Activated naive CD8-positive, alpha-beta T cell treated with anti-CD3 and anti-CD28 coated beads, Interleukin-2, amount 10 ng/mL, durations not matched to agents 7 days and 5 days (primary cell): ENCODE measurements around the gene PPP1R27. TPM values are rescaled to one million over a fixed set of nuclear protein-coding genes. Genes with fewer than 3 reads are reported as not detected.

Source experiments
- ATAC-seq: fragments of 150-1000 bp; cut with Tn5 transposase; one replicate; pipeline ENCODE4 v1.10.0; 2021; ENCODE audit warnings: low read depth, moderate library complexity
- POLR2A ChIA-PET: fragments of 350-600 bp; sonication (Branson Sonifier 250); formaldehyde crosslinking; loops from one replicate; lab custom pipeline; 2021; ENCODE audit warnings: antibody characterized with exemption; lab: Charles Lee
- DNase-seq: peaks from one replicate; pipeline ENCODE4 v3.0.0; 2021
- H3K27ac Mint-ChIP-seq: one replicate; pipeline ENCODE4 v1.8.0; 2022; ENCODE audit warnings: mild to moderate bottlenecking, mixed read lengths
- H3K27me3 Mint-ChIP-seq: one replicate; pipeline ENCODE4 v1.8.0; 2022; ENCODE audit warnings: mild to moderate bottlenecking, moderate library complexity, mixed read lengths
- H3K36me3 Mint-ChIP-seq: one replicate; pipeline ENCODE4 v1.8.0; 2021; ENCODE audit warnings: mild to moderate bottlenecking, mixed read lengths
- H3K4me1 Mint-ChIP-seq: one replicate; pipeline ENCODE4 v1.8.0; 2021; ENCODE audit warnings: mixed read lengths
- H3K4me3 Mint-ChIP-seq: one replicate; pipeline ENCODE4 v1.8.0; 2022; ENCODE audit warnings: mild to moderate bottlenecking, moderate library complexity, mixed read lengths
- H3K9me3 Mint-ChIP-seq: one replicate; pipeline ENCODE4 v1.8.0; 2021; ENCODE audit warnings: mixed read lengths
- total RNA-seq, 2 experiments: library from RNA; stranded (reverse); gene quantifications; one replicate each; pipeline ENCODE4 v1.2.3, GENCODE V29; 2021

The PPP1R27 gene
- total RNA-seq, 2 experiments from 2014 or later: not detected

- DNase-seq: peak; percentile 54
- no peak for ATAC-seq
- Mint-ChIP-seq H3K4me1 (peaks cover 28% of the 10 kb centered on the region), H3K9me3 (no peaks in the 10 kb centered on the region), H3K4me3 (peak overlapping the region; percentile 15), H3K36me3 (peaks cover 16% of the 10 kb centered on the region), H3K27me3 (no peaks in the 10 kb centered on the region), H3K27ac (peak overlapping the region; percentile 71)
- POLR2A ChIA-PET: interaction anchor here (0.6 to 1.7 kb wide), 4 partner anchors 13 to 184 kb away, joined by 5 to 8 read pairs (median 6); partner anchors contain the start of genes ARL16 and HGS
These were observed 32.5 kb upstream of the PPP1R27 start for GRCh38 chr17:81867170-81867990.

DNA sequence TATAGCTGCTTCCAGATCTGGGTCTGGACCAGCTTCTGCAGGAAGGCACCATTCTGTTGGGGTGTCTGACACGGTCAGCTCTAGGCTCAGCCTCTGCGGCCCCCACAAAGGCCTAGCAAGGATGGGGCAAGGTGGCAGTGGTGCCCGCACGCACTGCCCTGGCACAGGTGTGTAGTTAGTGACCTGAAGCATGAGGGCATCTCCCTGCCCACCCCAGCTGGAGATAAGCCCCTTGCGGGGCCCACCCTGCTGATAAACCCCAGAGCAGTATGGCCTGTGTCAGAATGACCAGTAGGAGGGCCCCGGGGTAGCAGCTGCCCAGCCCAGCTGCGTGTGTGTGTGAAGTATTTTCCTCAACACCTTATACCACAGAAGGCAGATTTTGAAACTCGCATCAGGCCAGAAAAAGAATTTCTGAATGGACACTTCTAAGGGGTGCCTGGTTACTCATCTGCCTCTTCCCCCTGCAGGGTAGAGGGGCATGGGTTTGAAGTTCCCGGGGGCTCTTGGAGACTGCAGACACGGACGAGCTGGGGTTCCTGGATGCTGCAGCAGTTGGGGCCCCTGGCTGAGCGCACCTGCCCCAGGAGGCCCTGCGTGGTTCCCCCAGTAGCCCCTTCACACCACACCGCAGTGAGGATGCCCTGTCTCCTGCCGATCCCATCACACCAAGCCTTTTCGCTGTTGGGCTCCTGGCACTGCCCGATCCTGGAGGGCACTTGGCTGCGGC is 31.8 kb upstream of the PPP1R27 start:
- Mint-ChIP-seq H3K36me3 (peaks cover 18% of the 10 kb centered on the region), H3K9me3 (no peaks in the 10 kb centered on the region), H3K27me3 (no peaks in the 10 kb centered on the region), H3K4me1 (peaks cover 27% of the 10 kb centered on the region), H3K27ac (peak overlapping the region; percentile 71), H3K4me3 (peak overlapping the region; percentile 15)
- POLR2A ChIA-PET: interaction anchor here (0.6 to 1.7 kb wide), 5 partner anchors 13 to 183 kb away, joined by 3 to 8 read pairs (median 6); partner anchors contain the start of genes ARL16 and HGS
- ATAC-seq (no peak), DNase-seq (no peak)

DNA sequence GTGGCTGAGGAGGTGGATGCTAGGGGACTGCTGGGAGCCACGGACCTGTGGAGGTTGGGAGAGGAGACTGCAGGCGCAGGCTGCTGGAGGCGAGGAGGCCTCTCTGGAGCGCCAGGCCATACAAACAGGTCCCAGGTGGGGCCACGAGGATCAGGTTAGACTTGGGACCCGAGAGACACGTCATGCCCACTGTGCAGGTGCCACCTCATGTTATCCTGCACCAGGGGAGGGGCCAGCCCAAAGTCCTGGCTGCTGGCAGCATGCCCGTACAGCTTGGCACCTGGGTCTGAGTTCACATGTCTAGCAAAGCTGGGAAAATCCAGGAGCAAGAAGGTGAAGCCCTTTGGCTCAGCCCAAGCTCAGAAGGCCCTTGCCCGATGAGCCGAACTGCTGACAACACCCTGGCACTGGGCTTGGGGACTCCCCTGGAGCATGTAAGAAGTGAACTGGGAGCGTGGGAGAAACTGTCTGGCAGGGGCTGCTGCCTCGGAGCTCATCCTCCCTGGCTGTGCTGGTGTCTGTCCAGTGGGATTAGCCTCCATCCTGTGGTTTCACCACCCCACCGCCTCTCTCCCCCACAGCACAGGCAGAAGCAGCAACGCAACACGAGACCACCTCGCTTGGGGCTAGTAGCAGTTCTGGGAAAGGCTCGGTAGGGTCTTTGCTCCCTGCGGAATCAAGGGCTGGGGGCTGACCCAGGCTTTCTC is 31.0 kb upstream of the PPP1R27 start:
- Mint-ChIP-seq H3K36me3 (peaks cover 18% of the 10 kb centered on the region), H3K27ac (peak overlapping the region; percentile 71), H3K4me3 (peak overlapping the region; percentile 4), H3K4me1 (peaks cover 27% of the 10 kb centered on the region), H3K9me3 (no peaks in the 10 kb centered on the region), H3K27me3 (no peaks in the 10 kb centered on the region)
- no peak for DNase-seq
- ATAC-seq: no peak
- POLR2A ChIA-PET: interaction anchor here (1.0 to 1.7 kb wide), 3 partner anchors 14 to 153 kb away, joined by 3 to 6 read pairs (median 5); no protein-coding TSS in a partner anchor

DNA sequence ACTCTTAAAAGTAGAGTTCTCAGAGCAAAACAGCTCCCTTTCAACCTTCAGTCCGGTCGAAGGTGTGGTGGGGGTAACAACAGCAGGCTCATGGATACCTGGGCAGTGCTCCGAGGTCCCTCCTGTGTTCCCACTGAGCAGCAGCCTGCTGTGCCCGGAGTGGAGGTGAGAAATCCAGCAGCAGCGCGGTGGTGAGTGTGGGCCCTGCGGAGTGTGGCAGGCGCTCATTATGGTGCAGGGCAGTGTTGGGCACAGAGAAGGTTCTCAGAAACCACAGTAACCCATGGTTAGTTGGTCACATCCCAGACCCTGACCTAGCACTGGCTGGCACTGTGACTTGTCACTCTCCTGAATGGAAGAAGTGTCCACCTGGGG is 30.5 kb upstream of the PPP1R27 start:
- Mint-ChIP-seq H3K36me3 (peaks cover 18% of the 10 kb centered on the region), H3K4me3 (peak overlapping the region; percentile 4), H3K27me3 (no peaks in the 10 kb centered on the region), H3K9me3 (no peaks in the 10 kb centered on the region), H3K27ac (peak overlapping the region; percentile 71), H3K4me1 (peaks cover 27% of the 10 kb centered on the region)
- DNase-seq: no peak
- POLR2A ChIA-PET: interaction anchor here (1.0 to 1.6 kb wide), 2 partner anchors 15 to 153 kb away, joined by 3 to 5 read pairs; no protein-coding TSS in a partner anchor
- no peak for ATAC-seq

DNA sequence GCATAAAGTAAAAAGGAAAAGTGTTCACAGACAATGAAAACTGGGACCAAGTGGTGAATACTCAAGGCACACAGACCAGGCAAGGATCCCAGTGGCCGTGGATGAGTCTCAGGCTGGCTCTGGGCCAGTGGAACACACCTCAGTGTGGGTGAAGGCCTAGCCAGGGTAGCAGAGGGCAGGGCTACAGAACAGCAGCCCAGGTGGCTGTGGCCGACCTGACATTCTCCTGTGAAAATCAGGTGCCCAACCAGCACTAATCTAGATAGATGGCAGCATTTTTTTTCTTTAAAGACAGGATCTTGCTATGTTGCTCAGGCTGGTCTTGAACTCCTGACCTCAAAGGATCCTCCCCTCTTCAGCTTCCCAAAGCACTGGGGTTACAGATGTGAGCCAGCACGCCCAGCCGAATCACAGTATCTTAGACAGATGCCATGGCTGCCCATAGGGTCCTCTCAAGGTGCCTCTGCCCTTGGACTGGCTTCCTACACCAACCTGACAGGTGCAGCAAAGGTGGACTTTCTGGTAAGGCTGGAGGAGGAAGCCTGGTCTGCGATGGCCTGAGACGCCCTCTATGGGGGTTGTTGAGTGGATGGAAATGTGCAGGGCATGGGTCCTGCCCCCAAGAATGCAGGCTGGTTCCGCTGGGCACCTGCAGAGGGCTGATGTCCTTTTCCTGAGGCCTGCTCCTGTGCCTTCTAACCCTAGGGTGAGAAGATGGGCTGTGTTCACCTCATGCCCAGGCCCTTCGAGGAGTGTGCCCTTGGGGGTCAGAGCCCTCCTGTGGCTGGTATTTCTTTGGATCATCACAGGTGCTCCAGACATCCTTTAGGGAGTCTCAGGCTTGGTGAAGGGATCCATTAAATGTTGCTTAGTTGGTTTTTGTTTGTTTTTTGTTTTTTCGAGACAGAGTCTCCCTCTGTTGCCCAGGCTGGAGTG is 29.3 kb upstream of the PPP1R27 start:
- Mint-ChIP-seq H3K36me3 (peaks cover 16% of the 10 kb centered on the region), H3K9me3 (no peaks in the 10 kb centered on the region), H3K4me3 (no peak overlapping the region), H3K27me3 (no peaks in the 10 kb centered on the region), H3K27ac (peak overlapping the region; percentile 89), H3K4me1 (peaks cover 28% of the 10 kb centered on the region)
- ATAC-seq (no peak), DNase-seq (no peak)
- POLR2A ChIA-PET: interaction anchor here (0.8 kb wide), 1 partner anchor 8 kb away, joined by 4 read pairs; no protein-coding TSS in a partner anchor

- Mint-ChIP-seq H3K36me3 (peaks cover 18% of the 10 kb centered on the region), H3K27ac (peak overlapping the region; percentile 89), H3K4me3 (peak overlapping the region; percentile 85), H3K27me3 (no peaks in the 10 kb centered on the region), H3K4me1 (peaks cover 30% of the 10 kb centered on the region), H3K9me3 (no peaks in the 10 kb centered on the region)
- ATAC-seq (no peak), DNase-seq (no peak)
- POLR2A ChIA-PET: interaction anchor here (0.8 kb wide), 1 partner anchor 9 kb away, joined by 4 read pairs; no protein-coding TSS in a partner anchor
These were observed 28.3 kb upstream of the PPP1R27 start for GRCh38 chr17:81863123-81863675.

DNA sequence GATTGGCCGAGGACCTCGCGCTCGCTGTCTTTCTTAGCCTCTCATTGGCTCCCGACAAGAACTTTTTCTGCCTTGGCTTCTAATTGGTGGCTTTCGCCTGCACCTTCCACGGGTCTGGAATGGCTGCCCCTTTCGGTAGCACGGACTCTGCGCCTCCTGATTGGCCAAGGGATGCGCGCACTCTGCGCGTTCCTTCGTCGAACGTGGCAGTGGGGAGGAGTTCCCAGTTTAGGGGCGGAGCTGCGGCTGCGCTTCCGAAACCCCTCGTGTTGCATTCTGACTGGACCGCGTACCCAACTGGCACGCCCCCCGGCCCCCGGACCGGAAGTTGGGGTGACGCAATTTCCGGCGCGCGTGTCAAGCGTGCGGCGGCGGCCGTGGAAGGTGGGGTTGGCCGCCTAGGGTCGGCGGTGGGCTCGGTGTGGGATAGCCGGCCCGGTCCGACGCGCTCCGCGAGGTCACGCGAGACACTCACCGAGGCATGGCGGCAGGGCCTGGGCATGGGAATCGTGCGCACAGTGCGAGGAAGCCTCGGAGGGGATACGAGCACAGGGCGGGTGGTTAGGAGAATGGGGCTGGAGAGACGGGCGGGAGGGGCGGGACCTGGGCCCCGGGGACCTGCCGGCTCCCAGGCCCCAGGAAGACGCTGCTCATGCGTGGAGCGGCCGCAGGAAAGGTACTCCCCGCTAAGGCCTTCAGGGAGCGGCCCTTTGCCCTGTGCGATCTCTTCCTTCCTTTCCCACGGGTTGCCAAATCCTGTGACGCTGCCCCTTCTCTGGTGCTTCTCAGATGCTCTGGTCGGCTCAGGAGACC is 26.1 kb upstream of the PPP1R27 start:
- POLR2A ChIA-PET: interaction anchor here (0.5 to 2.5 kb wide), 11 partner anchors 9 to 178 kb away, joined by 3 to 29 read pairs (median 3); partner anchors contain the start of genes ARHGDIA, ARL16, DCXR and HGS
- peaks cover 26% of the 10 kb centered on the region for H3K36me3 Mint-ChIP-seq
- no peaks in the 10 kb centered on the region for H3K27me3 Mint-ChIP-seq
- ATAC-seq (peak; percentile 91), DNase-seq (peak; percentile 100)
- peak overlapping the region; percentile 90 for H3K27ac Mint-ChIP-seq
- peak overlapping the region; percentile 87 for H3K4me3 Mint-ChIP-seq
- peaks cover 29% of the 10 kb centered on the region for H3K4me1 Mint-ChIP-seq
- no peaks in the 10 kb centered on the region for H3K9me3 Mint-ChIP-seq

DNA sequence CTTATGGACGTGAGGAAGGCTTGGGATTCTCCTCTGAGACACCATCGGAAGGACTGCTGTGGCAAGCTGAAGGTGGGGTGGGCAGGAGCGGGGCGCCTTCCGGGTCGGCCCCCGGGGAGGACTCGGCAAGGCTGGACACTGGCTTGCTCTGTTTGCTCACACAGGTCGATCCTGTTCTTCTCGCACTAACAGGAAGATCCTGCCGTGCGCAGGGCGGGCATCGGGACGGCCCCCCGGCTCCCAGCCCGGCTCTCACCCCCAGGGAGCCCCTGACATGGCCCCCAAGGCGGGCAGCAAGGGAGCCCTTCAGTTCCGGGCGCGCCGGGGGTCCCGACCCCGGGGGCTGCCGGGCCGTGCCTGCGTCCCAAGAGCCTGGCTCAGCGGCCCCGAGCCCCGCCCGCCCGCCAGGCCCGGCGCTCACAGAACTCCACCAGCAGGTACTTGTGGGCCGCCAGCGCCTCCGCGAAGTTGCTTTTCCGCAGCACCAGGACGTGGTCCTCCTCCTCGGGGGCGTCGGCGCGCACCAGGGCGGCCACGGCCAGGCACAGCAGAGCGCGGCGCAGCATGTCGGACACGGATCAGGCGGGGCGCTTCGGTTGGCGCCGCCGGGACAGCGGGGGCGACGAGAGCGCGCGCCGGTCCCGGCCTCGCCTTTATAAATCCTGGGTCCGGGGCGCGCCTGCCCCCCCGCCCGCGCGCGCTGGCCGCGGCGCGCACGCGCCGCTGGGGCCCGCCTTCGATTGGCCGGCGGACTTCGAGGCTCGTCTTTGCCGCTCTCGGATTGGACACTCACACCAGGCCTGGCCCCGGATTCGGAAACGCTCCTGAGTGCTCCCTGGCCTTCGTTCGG is 25.3 kb upstream of the PPP1R27 start, which contains the start of gene P4HB:
Gene P4HB (minus strand): TSS at position 630 of the 850 bp plus-strand sequence. CDS start 64 bp downstream, at position 566.
- Mint-ChIP-seq H3K27me3 (no peaks in the 10 kb centered on the region), H3K4me3 (peak within 1 kb of the TSS; percentile 93), H3K36me3 (peaks cover 25% of the 10 kb centered on the region), H3K4me1 (peaks cover 29% of the 10 kb centered on the region), H3K9me3 (no peaks in the 10 kb centered on the region), H3K27ac (peak within 1 kb of the TSS; percentile 90)
- no peak for ATAC-seq
- POLR2A ChIA-PET: interaction anchor here (0.5 to 2.5 kb wide), 15 partner anchors 10 to 347 kb away, joined by 3 to 29 read pairs (median 4); partner anchors contain the start of genes ALYREF, ANAPC11, ARHGDIA and ARL16
- peak; percentile 94 for DNase-seq

DNA sequence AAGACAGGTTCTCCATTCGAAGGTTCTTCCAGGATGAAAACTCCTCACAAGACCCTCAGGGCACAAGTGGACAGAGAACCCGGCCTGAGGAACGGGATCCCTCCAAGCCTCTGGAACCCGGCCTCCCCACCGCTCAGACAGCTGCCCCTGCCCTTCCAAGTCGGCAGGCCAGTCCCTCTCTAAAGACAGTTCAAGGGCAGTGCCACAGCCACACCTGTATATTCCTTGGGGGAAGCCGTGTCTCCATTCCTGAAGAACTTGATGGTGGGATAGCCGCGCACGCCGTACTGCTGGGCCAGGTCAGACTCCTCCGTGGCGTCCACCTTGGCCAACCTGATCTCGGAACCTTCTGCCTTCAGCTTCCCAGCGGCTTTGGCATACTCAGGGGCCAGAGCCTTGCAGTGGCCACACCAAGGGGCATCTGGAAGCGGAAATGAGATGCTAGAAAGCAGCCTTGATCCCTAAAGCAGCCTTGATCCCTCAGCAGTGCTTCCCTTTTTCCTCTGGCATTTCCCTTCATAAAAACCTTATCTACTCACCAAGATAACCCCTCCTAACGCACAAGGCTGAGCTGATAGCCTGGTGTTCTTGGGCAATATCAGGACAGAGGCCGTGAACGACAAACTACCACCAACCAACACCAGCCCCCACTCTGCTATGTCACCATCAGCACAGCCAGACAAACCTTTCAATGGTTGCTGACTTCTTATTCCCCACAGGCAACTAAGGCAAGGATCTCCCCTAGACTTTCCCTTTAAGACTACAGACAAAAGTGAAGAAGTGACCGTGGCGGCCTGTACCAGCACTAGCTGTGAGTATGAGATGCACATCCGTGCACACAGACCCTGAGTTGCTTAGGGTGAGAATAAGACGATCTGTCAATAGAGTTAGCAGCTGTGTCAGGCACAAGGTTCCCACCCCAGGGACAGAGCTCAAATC is 24.4 kb upstream of the PPP1R27 start:
- Mint-ChIP-seq H3K4me3 (peak overlapping the region; percentile 93), H3K4me1 (peaks cover 29% of the 10 kb centered on the region), H3K36me3 (peaks cover 25% of the 10 kb centered on the region), H3K27ac (peak overlapping the region; percentile 88), H3K9me3 (no peaks in the 10 kb centered on the region), H3K27me3 (no peaks in the 10 kb centered on the region)
- DNase-seq: no peak
- POLR2A ChIA-PET: interaction anchor here (0.5 to 2.2 kb wide), 7 partner anchors 11 to 346 kb away, joined by 3 to 11 read pairs (median 4); partner anchors contain the start of genes ALYREF, ANAPC11, ARHGDIA and ARL16
- ATAC-seq: no peak
